SHP77 (cell line): Measurements from ENCODE around the gene NFATC2.

ENCODE experiments used
- DNase-seq, 2 experiments: peaks; one replicate each; lab custom pipeline; 2025; lab: John Stamatoyannopoulos, UW

The NFATC2 gene

DNA sequence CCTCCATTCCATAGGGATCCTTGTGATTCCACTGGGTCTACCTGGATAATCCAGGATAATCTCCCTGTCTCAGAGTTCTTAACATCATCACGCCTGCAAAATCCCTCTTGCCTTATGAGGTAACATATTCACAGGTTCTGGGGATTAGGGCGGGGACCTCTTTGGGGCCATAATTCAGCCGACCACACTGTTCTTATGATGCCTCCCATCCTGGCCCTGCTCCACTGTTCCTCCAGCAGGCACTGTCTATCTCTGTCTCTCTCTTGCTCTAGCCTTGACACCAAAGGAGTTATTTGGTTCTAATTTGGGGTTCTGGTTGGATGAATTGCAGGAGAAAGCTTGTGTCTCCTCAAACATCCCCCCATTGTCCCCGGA is 168.1 kb downstream of the NFATC2 start:
- no peak for DNase-seq

DNA sequence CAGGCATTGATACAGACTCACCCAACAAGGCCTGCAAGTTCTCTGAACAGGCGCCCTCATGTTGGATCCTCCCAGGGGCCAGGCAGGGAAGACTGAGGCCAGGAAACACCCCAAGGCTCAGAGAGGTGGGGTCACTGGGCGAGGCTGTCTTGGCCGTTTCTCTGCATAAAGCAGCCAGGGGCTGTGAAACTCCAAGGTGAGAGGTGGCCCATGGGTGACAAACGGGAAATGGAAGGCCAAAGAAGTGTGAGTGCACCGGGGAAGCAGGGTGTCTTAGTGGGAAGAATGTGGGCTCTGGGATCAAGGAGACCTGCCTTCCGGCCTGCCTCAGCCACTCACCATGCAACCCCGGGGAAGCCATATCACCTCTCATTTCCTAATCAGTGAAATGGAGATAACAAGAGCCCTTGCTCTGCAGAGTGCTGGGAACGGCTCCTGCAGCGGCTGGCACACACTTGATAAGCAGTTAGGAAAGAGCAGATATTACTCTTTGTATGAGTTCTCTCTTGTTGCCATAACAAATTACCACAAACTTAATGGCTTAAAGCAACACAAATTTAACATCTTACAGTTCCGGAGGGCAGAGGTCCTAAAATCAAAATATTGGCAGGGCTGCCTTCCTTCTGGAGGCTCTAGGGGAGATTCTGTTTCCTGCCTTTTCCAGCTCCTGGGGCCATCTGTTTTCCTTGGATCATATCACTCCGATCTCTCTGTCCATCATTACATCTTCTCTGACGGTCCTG is 168.6 kb downstream of the NFATC2 start:
- DNase-seq = no peak

DNA sequence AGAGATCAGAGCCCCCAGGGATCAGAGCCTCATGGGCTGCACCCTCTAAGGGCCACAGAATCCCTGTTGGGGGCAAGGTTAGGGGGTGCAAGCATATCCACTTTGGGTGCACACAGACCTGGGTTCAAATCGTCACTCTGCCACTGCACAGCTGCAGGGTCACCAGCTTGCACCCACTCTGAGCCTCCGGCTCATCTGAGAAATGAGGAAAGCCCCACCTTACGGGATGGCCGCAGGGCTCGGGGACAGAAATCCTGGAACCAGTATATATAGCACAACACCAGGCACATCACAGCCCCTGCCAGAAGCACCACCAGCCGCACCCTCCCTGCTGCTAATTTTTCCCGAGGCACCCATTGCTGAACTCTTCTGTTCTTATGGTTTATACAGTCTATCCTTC is 169.6 kb downstream of the NFATC2 start:
- no peak for DNase-seq

DNA sequence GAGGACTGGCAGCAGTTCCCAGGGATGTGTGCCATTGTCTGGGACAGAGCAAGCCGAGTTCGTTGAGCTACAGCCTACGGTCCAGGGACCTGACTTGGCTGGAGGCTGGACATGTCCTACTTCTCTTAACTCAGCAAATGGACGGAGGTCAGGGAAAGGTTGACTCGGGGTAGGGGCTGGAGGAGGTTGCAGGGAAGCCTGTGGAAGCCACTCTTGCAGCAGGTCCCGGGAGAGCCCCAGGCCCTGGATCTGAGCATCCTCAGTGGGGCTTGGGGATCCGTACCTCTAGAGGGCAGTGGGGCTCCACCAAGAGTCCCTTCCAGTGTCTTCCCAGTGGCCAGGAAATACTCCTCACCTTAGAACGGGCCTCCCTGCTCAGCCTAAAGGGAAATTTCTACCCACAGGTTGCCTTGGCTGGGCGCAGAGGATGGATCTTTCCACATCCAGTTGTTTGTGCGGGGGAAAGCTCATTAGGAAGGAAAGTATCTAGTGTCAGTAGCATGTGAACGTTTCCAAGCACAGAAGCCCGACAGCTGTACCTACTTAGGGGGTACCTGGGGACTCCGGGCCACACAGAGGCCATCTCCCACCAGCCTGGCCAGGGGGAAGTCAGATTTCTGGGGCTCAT is 170.2 kb downstream of the NFATC2 start:
- peak; percentile 39 to 50 for DNase-seq

DNA sequence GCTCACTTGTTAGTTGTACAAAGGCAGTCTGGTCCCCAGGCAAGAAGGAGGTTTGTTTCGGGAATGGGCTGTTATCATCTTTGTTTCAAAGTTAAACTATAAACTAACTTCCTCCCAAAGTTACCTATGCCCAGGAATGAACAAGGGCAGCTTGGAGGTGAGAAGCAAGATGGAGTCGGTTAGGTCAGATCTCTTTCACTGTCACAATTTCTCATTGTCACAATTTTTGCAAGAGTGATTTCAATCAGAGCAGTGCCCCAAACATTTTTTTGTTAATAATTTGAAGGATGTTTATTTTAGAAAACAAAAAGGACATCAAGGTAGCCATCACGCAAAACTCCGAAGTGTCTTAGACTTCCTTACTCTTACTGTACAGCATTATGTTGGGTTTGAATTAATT is 170.8 kb downstream of the NFATC2 start:
- DNase-seq = no peak

DNA sequence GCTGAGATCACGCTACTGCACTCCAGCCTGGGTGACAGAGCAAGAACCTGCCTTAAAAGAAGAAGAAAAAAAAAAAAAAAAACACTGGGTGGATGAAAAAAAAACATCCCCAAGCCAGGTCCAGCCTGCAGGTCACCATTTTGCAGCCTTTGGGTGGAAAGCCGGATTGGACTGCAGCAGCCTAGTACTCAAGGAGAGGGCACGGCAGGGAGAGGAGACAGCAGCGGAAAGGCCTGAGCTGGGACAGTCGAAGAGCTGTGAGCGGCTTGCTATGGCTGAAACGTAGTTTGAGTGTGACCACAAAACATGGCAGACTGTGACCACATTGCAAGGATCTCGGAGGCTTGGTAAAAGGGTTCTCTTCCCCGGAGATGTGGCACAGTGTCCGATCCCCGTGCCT is 173.0 kb downstream of the NFATC2 start:
- no peak for DNase-seq

DNA sequence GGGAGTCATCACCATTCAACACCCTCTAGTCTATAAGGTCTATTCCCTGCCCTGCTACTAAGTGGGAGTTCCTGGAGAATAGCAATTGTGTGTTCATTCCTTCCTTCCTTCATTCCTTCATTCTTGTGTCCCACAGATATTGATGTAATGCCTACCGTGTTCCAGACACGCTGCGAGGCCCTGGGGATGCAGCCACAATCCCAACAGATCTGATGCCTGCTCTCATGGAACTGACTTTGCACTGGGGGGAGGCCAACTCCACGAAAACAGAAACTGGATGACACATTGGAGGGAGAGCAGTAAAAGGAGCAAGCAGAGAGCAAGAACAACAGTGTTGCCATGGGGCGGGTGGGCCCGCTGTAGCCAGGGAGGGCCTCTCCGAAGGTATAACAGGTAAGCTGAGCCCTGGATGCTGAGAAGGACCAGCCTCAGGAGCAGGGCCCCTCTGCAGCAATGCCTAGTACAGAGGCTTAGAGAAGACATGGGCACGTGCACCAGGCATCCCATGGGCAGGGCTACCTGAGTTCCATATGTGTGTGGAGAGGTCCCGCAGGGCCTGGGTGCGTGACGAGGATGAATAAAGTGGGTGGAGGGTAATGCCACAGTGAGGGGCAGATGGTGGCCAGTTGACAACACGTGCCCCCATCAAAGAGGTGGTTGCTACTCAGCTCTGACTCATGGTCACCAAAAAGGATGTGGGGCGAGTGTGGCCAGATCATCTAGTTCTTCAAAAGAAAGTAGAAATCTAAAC is 173.9 kb downstream of the NFATC2 start:
- no peak for DNase-seq

DNA sequence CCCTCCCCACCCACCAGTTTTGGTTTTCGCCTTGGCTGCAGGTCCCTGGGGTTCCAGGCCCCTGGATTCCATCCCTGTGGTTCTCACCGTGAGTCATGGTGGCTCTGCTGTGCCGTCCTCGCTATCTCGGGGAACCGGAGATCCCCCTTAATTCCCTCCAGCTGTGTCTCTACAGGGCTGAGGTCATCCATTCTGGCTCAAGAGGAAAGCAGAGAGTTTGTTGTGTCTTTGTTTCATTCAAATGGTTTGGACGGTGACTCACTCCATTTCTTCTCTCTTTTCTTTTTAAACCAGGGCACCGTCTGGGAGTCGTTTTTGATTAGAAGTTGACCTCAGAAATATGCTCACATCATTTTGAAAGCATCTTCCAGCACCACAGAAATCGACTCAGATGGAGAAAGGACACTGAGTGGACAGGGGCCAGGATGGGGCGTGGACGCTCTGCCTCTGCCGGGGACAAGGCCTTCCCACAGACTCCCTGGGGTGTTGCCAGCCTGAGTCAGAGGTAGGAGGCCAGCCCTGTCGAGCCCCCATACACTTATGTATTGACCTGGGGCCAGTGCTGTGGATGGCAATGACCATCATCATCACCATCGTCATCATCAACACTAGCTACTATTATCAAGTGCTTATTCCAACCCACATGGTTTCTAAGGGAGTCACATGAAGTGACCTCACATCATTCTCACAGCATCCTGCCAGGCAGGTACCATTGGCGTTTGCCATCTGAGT is 176.2 kb downstream of the NFATC2 start:
- no peak for DNase-seq

DNA sequence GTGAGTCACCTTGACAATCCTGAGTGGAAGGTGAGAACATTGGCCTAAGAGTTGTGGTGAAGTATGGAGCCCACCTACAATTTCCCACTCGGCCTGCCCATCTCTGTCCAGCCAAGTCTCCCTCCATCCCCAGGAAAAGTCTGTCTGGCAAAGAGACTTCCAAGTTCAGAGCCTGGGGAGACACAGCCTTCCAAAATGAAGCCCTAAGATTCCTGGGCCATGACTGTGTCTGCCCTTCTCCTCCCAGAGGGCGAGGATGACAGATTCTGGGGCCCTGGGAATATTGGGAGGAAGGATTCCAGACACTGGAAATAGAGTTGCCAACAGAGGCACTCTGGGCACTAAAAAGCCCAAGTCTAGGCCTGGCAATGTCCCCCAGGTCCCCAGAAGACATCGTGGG is 176.8 kb downstream of the NFATC2 start:
- no peak for DNase-seq

DNA sequence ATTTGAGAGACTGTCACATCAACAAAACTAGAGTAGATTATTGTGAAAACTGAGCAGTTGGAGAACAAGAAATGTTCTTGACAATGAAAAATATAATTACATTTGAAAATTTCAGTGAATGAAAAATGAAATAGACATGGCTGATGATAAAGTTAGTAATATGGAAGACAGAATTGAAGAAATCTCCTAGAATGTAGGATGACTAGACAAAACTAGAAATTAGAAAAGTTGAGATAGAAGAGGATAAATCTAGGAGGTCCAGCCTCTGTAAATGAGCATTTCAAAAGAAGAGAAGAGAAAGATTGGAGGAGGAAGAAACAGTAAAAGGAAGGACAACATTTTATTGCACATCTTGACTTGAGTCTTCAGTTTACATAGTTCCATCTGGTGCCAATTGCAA is 178.7 kb downstream of the NFATC2 start:
- no peak for DNase-seq

DNA sequence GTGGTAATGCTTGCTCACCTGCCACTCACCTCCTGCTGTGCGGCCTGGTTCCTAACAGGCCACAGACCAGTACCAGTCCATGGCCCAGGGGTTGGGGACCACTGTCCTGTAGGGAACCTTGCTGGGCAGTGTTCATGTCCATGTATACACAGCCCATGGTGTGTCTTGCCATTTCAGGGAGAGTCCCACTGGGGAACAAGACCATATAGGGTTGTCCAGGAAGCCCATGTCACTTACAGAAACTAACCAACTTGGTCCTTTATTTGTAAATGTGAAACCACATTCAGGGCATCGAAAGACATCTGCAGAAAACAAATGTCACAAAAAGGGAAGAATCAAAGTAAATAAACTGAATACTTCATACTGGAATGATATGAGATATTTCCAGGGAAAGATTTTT is 179.1 kb downstream of the NFATC2 start:
- no peak for DNase-seq

DNA sequence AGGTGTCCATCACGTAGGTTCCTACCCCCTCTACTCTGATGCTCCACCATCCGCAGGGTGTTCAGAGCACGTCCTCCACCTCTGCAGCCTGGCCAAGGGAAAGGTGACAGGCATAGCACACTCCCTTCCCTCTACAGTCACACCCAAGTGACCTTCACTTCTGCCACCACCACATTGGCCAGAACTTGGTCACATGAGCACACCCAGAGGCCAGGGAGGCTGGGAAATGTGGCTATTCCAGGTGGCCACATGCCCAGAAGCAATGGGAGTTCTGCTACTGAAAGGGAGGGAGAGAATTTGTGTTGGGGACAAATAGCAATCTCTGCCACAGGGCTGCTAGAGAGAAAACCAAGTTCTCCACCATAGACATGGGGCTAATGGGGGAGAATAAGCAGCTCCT is 180.3 kb downstream of the NFATC2 start:
- DNase-seq = no peak

DNA sequence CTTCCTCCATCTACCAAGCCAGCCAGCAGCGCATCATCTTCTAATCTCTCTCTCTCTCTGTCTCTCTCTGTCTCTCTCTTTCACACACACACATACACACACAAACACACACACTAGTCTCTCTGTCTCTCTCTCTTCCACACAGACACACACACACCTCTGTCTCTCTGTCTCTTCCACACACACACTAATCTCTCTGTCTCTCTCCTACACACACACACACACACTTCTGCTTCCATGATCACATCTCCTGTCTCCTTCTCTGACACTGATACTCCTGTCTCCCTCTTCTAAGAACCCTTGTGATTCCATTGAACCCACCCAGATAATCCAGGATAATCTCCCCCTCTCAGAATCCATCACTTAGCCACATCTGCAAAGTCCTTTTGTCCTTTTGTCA is 181.3 kb downstream of the NFATC2 start:
- no peak for DNase-seq

DNA sequence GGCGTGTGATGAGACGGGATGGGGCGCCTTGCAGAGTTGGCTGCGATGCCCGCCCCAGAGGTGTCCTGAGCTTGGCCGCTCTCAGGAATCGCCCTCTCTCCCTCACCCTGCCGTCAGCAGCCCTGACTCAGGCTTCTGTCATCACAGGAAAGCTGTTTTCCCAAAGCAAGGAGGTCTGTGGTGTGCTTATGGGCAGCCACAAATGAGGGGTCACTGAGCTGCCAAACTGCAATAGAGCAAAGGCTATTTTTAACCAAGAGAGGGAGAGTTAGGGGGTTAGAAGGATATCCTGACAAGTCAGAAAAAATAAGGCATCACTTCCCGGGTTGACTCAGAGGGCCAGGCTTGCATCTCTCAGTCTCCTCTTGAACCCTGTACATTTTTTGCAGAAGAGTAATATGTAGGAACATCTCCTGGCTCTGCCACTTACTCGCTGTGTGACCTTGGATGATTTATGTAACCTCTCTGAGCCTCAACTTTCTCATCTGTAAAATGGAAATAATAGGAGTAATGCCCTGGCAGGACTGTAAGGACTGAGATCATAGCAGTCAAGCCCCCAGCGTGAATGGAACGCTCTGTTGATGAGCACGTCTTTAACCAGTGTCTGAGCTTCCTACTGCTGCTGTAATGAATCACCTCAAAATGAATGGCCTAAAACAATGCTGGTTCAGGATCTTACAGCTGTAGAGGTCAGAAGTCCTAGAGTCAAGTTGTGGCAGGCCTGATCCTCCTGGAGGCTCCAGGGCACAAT is 181.9 kb downstream of the NFATC2 start:
- no peak for DNase-seq

DNA sequence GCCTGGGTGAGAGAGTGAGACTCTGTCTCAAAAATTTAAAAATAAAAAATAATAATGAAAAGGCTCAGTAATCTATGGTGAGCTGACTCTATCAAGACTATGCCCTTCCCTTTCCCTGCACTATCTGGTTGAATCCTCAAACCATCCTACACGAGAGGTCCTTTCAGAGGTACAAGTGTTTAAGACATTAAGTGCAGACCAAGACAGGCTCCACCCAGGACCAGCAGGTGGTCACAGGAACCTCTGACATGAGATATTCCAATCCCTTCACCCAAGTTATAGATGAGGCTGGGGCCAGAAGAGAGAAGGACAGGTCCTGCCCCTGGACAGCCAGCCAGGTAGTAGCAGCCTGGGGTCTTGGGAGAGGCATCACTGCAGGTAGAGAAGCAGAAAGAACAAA is 182.6 kb downstream of the NFATC2 start:
- no peak for DNase-seq

DNA sequence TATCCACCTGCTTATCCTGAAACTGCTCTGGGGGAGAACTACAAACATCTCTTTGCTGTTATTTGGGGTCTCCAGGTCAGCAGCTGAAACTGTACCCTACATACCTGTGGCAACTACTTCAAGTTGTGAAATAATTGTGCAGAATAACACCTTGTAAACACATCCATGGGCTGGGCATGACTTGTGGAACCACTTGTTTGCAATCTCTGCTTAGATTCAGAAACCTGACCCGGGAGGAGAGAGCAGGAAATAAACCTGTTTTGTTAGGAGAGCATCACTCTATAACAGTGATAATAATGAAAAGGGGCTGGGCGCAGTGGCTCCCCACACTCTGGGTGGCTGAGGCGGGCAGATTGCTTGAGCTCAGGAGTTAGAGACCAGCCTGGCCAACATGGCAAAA is 183.1 kb downstream of the NFATC2 start:
- DNase-seq = no peak

DNA sequence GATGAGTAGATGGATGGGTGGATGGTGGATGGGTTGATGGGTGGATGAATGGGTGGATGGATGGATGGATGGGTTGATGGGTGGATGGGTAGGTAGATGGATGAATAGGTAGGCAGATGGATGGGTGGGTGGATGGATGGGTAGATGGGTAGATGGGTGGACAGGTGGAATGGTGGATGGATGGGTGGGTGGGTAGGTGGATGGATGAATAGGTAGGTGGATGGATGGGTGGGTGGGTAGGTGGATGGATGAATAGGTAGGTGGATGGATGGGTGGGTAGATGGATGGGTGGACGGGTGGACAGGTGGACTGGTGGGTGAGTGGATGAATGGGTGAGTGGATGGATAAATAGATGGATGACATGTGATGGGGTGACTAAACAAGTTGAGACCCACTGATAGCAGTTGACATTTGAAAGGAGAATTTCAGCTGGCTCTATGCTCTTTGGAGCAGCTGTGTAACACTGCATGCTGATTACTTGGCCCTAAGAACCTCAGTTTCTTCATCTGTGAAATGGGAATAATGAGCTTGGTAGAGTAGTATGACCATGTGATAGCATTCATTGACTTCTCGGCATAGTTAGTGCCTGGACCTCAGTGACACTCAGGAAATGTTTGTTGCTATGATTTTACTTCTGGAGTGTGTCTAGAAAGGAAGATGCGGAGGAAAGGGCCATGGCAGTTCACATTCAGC is 184.3 kb downstream of the NFATC2 start:
- no peak for DNase-seq

DNA sequence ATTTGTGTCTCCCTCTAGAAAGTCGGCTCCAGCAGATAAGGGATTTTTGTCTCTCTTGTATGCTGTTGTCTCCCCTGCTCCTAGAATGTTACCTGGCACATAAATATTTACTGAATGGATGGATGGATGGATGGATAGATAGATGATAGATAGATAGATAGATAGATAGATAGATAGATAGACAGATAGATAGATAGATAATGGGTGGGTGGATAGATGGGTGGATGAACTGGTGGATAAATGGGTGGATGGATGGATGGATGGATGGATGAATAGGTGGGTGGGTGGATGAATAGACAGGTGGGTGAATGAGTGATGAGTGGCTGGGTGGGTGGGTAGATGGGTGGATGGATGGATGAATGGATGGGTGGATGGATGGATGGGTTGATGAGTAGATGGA is 185.0 kb downstream of the NFATC2 start:
- no peak for DNase-seq

DNA sequence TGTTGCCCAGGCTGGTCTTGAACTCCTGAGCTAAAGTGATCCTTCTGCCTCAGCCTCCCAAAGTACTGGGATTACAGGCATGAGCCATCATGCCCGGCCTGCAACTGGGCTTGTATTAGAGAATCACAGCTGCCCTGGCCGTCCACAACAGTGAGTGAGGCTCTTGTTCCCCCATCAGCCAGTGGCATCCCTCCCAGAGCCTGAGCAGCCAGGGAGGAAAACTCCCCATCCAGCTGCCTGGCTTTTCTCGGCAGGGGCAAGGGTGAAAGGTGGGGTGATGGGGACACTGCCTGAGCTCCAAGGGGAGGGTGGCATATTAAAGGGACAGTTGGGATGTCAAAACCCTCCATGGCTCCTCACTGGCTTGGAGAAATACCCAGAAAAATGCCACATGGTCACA is 185.6 kb downstream of the NFATC2 start:
- no peak for DNase-seq

DNA sequence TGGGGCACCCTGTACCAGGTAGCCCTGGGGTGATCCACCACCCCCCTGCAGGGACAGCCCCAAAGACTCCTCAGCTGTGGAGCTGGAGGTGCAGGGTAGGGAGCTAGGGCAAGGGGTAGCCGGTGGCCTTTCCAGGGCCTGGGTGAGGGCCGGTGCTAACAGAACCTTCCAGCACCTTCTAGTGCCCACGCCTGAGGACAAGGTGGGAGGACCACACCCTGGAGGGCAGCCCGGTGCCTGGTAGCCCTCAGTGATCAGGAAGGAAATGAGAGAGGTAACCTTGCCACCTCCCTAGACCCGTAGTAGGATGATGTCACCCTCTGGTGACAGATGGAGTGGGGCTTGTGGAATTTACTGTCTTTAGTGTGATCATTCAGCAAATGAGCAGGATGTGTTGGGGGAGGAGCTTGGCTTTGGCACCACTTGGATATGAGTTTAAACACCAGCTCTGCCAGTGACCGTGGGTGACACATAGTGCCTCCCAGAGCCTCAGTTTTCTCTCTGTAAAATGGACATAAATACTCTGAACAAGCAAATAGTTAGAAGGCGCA is 187.7 kb downstream of the NFATC2 start:
- DNase-seq = peak in 1 of 2 experiments; percentile 3

DNA sequence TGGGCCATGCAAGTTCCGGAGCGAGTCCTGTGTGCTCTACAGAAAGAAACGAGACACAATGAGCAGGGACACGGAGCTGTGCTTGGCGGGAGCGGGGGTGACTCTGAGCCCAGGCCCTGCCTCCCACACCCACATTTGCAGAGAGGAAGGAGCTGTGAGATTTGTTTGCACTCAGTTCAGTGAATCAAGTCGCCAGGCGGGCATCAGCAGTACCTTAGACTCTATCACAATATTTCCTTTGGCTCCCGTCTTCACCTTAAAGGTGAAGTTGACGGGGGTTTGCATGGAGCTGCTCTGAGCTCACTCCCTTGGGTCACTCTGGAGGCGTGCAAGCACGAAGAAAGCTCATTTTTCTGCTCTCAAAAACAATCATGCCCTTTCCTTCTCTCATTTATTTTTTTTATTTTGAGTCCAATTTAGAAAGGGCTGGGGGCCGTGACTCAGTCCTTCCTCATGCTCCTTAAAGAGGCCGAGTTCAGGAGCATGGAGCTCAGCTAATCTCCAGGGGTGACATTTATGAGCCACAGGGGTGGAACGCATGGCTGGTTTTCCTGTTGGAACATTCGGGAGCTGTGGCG is 188.2 kb downstream of the NFATC2 start:
- DNase-seq = no peak
